Retina (tissue), 1 donor: ENCODE measurements around the gene KCNH8.

Experiments
- DNase-seq: peaks from one replicate; pipeline ENCODE4 v3.0.0-alpha.2; 2016

KCNH8 gene

GRCh38 chr3:19254784-19255338, 106.6 kb downstream of the KCNH8 start:
- no peak for DNase-seq

GRCh38 chr3:19256313-19256712, 108.0 kb downstream of the KCNH8 start:
- no peak for DNase-seq

GRCh38 chr3:19263606-19264005, 115.3 kb downstream of the KCNH8 start:
- DNase-seq = no peak

- no peak for DNase-seq
These were observed 116.1 kb downstream of the KCNH8 start for GRCh38 chr3:19264424-19264823.

GRCh38 chr3:19267040-19267439, 118.7 kb downstream of the KCNH8 start:
- no peak for DNase-seq

- DNase-seq = no peak
These were observed 122.2 kb downstream of the KCNH8 start for GRCh38 chr3:19270481-19270880.

- no peak for DNase-seq
These were observed 124.0 kb downstream of the KCNH8 start for GRCh38 chr3:19272296-19272695.

- no peak for DNase-seq
These were observed 124.8 kb downstream of the KCNH8 start for GRCh38 chr3:19273091-19273490.

- no peak for DNase-seq
These were observed 126.3 kb downstream of the KCNH8 start for GRCh38 chr3:19274576-19274975.

GRCh38 chr3:19284974-19285373, 136.7 kb downstream of the KCNH8 start:
- DNase-seq = no peak

- no peak for DNase-seq
These were observed 145.0 kb downstream of the KCNH8 start for GRCh38 chr3:19293295-19293694.

- no peak for DNase-seq
These were observed 146.9 kb downstream of the KCNH8 start for GRCh38 chr3:19295208-19295607.

GRCh38 chr3:19331931-19332330, 183.6 kb downstream of the KCNH8 start:
- no peak for DNase-seq

- no peak for DNase-seq
These were observed 185.8 kb downstream of the KCNH8 start for GRCh38 chr3:19334120-19334519.

GRCh38 chr3:19338769-19339168, 190.5 kb downstream of the KCNH8 start:
- DNase-seq = no peak

GRCh38 chr3:19342389-19342788, 194.1 kb downstream of the KCNH8 start:
- DNase-seq = no peak

GRCh38 chr3:19346759-19347158, 198.4 kb downstream of the KCNH8 start:
- DNase-seq = peak; percentile 24

GRCh38 chr3:19347671-19348070, 199.4 kb downstream of the KCNH8 start:
- DNase-seq = no peak

GRCh38 chr3:19348500-19348899, 200.2 kb downstream of the KCNH8 start:
- DNase-seq = no peak

GRCh38 chr3:19348941-19349564, 200.7 kb downstream of the KCNH8 start:
- DNase-seq = no peak

- no peak for DNase-seq
These were observed 209.6 kb downstream of the KCNH8 start for GRCh38 chr3:19357947-19358346.

- DNase-seq = no peak
These were observed 214.8 kb downstream of the KCNH8 start for GRCh38 chr3:19363071-19363470.

- DNase-seq = no peak
These were observed 215.8 kb downstream of the KCNH8 start for GRCh38 chr3:19364148-19364547.

GRCh38 chr3:19365471-19365870, 217.2 kb downstream of the KCNH8 start:
- DNase-seq = no peak

GRCh38 chr3:19384868-19385267, 236.6 kb downstream of the KCNH8 start:
- DNase-seq = no peak
